Activated gamma-delta T cell (primary cell): ENCODE data around the gene OTULIN.

ENCODE experiments used
- DNase-seq: peaks from one replicate; lab custom pipeline; 2025; lab: John Stamatoyannopoulos, UW

OTULIN gene

GRCh38 chr5:14668181-14668591 is 3.7 kb downstream of the OTULIN start:
- no peak for DNase-seq

- DNase-seq: no peak
Measured at GRCh38 chr5:14669415-14669814, 4.9 kb downstream of the OTULIN start.

- DNase-seq: no peak
Measured at GRCh38 chr5:14669975-14670374, 5.5 kb downstream of the OTULIN start.

- no peak for DNase-seq
Measured at GRCh38 chr5:14671414-14671813, 6.9 kb downstream of the OTULIN start.

GRCh38 chr5:14672082-14672481 is 7.6 kb downstream of the OTULIN start:
- no peak for DNase-seq

- DNase-seq: no peak
Measured at GRCh38 chr5:14672484-14673394, 8.2 kb downstream of the OTULIN start.

- DNase-seq: no peak
Measured at GRCh38 chr5:14673443-14673842, 8.9 kb downstream of the OTULIN start.

GRCh38 chr5:14674983-14675854 is 10.7 kb downstream of the OTULIN start:
- DNase-seq: no peak

GRCh38 chr5:14675865-14676300 is 11.4 kb downstream of the OTULIN start:
- DNase-seq: no peak

- no peak for DNase-seq
Measured at GRCh38 chr5:14676320-14676719, 11.8 kb downstream of the OTULIN start.

GRCh38 chr5:14678773-14679334 is 14.3 kb downstream of the OTULIN start:
- DNase-seq: no peak

- no peak for DNase-seq
Measured at GRCh38 chr5:14679595-14679994, 15.1 kb downstream of the OTULIN start.

- no peak for DNase-seq
Measured at GRCh38 chr5:14681236-14681752, 16.8 kb downstream of the OTULIN start.

- DNase-seq: no peak
Measured at GRCh38 chr5:14683906-14684455, 19.5 kb downstream of the OTULIN start.

GRCh38 chr5:14684757-14685156 is 20.2 kb downstream of the OTULIN start:
- DNase-seq: no peak

GRCh38 chr5:14685757-14686156 is 21.2 kb downstream of the OTULIN start:
- DNase-seq: no peak

- no peak for DNase-seq
Measured at GRCh38 chr5:14686517-14686916, 22.0 kb downstream of the OTULIN start.

GRCh38 chr5:14687023-14687665 is 22.6 kb downstream of the OTULIN start:
- no peak for DNase-seq

- no peak for DNase-seq
Measured at GRCh38 chr5:14693070-14693469, 28.6 kb downstream of the OTULIN start.

- DNase-seq: no peak
Measured at GRCh38 chr5:14695152-14695551, 30.6 kb downstream of the OTULIN start.

GRCh38 chr5:14696057-14696456 is 31.5 kb downstream of the OTULIN start:
- no peak for DNase-seq
